HEK293 (cell line): ENCODE results near the gene MMP12.

Source experiments
- CTCF ChIA-PET: fragments of 350-600 bp; formaldehyde crosslinking; extraction: SDS; loops from one replicate; lab custom pipeline; 2021; ENCODE audit warnings: antibody characterized with exemption; lab: Yijun Ruan, JAX
- POLR2A ChIA-PET: fragments of 300-600 bp; formaldehyde crosslinking; extraction: SDS; loops from one replicate; lab custom pipeline; 2020; ENCODE audit warnings: antibody characterized with exemption, inconsistent platforms; lab: Yijun Ruan, JAX
- H3K27ac ChIP-seq: fragments of 200-500 bp; sonication (Bioruptor generic); 2 replicates; pipeline ENCODE4 v1.5.1; 2014; ENCODE audit warnings: low read depth, low read length, control low read depth, inconsistent platforms; ENCODE audit errors: extremely low read depth
- H3K36me3 ChIP-seq, 2 experiments: fragments of 200-500 bp in 1 of 2; sonication (Bioruptor generic) in 1 of 2; 1 replicate in 1 of 2; 2 replicates in 1 of 2; pipeline ENCODE4 v1.5.1; 2014 to 2017; ENCODE audit warnings: inconsistent platforms in 2 of 2, low read length in 2 of 2; ENCODE audit not compliant: control insufficient read depth in 2 of 2, insufficient read depth in 1 of 2
- H3K4me1 ChIP-seq: fragments of 200-500 bp; sonication (Bioruptor generic); 2 replicates; pipeline ENCODE4 v1.5.1; 2014; ENCODE audit warnings: mild to moderate bottlenecking, low read length, inconsistent platforms; ENCODE audit not compliant: control insufficient read depth, insufficient read depth
- H3K4me3 ChIP-seq: 2 replicates; pipeline ENCODE4 v1.5.1; 2011; ENCODE audit warnings: low read depth, mild to moderate bottlenecking, control low read depth, low read length, moderate library complexity
- H3K9me3 ChIP-seq: fragments of 200-500 bp; sonication (Bioruptor generic); 2 replicates; pipeline ENCODE4 v1.5.1; 2014; ENCODE audit warnings: low read depth, low read length, inconsistent platforms; ENCODE audit not compliant: control insufficient read depth, insufficient read depth
- HOXA7 ChIP-seq: sonication (generic); formaldehyde crosslinking; IDR thresholded peaks from 2 replicates; pipeline ENCODE4 v1.8.1; 2022; ENCODE audit warnings: missing genetic modification reagents, borderline replicate concordance
- MYNN ChIP-seq: fragments of 450-650 bp; formaldehyde crosslinking; IDR thresholded peaks from 2 replicates; pipeline ENCODE4 v1.5.1; 2016; ENCODE audit warnings: missing biosample characterization, missing genetic modification characterization, borderline replicate concordance
- REPIN1 ChIP-seq: fragments of 450-650 bp; formaldehyde crosslinking; IDR thresholded peaks from 2 replicates; pipeline ENCODE4 v1.5.1; 2017; ENCODE audit warnings: missing biosample characterization, missing genetic modification characterization, low read depth
- ZFHX2 ChIP-seq: fragments of 450-650 bp; formaldehyde crosslinking; conservative IDR thresholded peaks from 2 replicates; pipeline ENCODE4 v1.5.1; 2016; ENCODE audit warnings: missing biosample characterization, missing genetic modification characterization
- ZFP3 ChIP-seq: fragments of 450-650 bp; formaldehyde crosslinking; IDR thresholded peaks from 2 replicates; pipeline ENCODE4 v1.5.1; 2016; ENCODE audit warnings: low read depth, missing biosample characterization, missing genetic modification characterization
- ZNF175 ChIP-seq: fragments of 450-650 bp; formaldehyde crosslinking; IDR thresholded peaks from 2 replicates; pipeline ENCODE4 v1.5.1; 2016; ENCODE audit warnings: missing biosample characterization, missing genetic modification characterization
- ZNF221 ChIP-seq: fragments of 450-650 bp; formaldehyde crosslinking; IDR thresholded peaks from 2 replicates; pipeline ENCODE4 v1.5.1; 2017; ENCODE audit warnings: missing biosample characterization, missing genetic modification characterization, borderline replicate concordance
- ZNF223 ChIP-seq: fragments of 450-650 bp; formaldehyde crosslinking; IDR thresholded peaks from 2 replicates; pipeline ENCODE4 v1.5.1; 2016; ENCODE audit warnings: missing biosample characterization, missing genetic modification characterization
- ZNF426 ChIP-seq: fragments of 450-650 bp; formaldehyde crosslinking; IDR thresholded peaks from 2 replicates; pipeline ENCODE4 v1.5.1; 2017; ENCODE audit warnings: missing biosample characterization, missing genetic modification characterization, mild to moderate bottlenecking, inconsistent platforms, moderate library complexity
- ZNF449 ChIP-seq: fragments of 450-650 bp; formaldehyde crosslinking; IDR thresholded peaks from 2 replicates; pipeline ENCODE4 v1.5.1; 2017; ENCODE audit warnings: missing biosample characterization, mild to moderate bottlenecking, missing genetic modification characterization, moderate library complexity
- ZNF510 ChIP-seq: fragments of 450-650 bp; formaldehyde crosslinking; IDR thresholded peaks from 2 replicates; pipeline ENCODE4 v1.5.1; 2018; ENCODE audit warnings: mild to moderate bottlenecking, missing genetic modification characterization, missing biosample characterization; ENCODE audit not compliant: insufficient replicate concordance
- ZNF677 ChIP-seq: fragments of 450-650 bp; IDR thresholded peaks from 2 replicates; pipeline ENCODE4 v1.5.0; 2018; ENCODE audit warnings: missing biosample characterization, mild to moderate bottlenecking, missing genetic modification characterization, moderate library complexity
- ZNF777 ChIP-seq: fragments of 450-650 bp; formaldehyde crosslinking; IDR thresholded peaks from 2 replicates; pipeline ENCODE4 v1.5.1; 2017; ENCODE audit warnings: missing biosample characterization, missing genetic modification characterization, borderline replicate concordance
- TF ChIP-seq, protein P1 (sequence below): sonication (generic); formaldehyde crosslinking; IDR thresholded peaks from 2 replicates; pipeline ENCODE4 v1.8.1; 2022; ENCODE audit warnings: mild to moderate bottlenecking, moderate library complexity, missing genetic modification reagents
- TF ChIP-seq, protein P2 (sequence below): fragments of 450-650 bp; formaldehyde crosslinking; conservative IDR thresholded peaks from 2 replicates; pipeline ENCODE4 v1.5.1; 2016; ENCODE audit warnings: low read depth, missing biosample characterization, missing genetic modification characterization

MMP12 gene

GRCh38 chr11:102829316-102830000 is 45.3 kb downstream of the MMP12 start:
- TF ChIP-seq ZNF777 (tag by site-specific recombination): no peak
- no peak for TF ChIP-seq ZNF223 (tag by site-specific recombination)
- no peak for TF ChIP-seq REPIN1 (tag by site-specific recombination)
- no peak for TF ChIP-seq ZNF510
- TF ChIP-seq MYNN (tag by site-specific recombination): no peak
- TF ChIP-seq ZFHX2 (tag by site-specific recombination): no peak
- TF ChIP-seq ZNF175 (tag by site-specific recombination): no peak
- no peak for TF ChIP-seq ZNF221
- no peak for TF ChIP-seq ZNF449 (tag by site-specific recombination)
- TF ChIP-seq, protein P1, sequence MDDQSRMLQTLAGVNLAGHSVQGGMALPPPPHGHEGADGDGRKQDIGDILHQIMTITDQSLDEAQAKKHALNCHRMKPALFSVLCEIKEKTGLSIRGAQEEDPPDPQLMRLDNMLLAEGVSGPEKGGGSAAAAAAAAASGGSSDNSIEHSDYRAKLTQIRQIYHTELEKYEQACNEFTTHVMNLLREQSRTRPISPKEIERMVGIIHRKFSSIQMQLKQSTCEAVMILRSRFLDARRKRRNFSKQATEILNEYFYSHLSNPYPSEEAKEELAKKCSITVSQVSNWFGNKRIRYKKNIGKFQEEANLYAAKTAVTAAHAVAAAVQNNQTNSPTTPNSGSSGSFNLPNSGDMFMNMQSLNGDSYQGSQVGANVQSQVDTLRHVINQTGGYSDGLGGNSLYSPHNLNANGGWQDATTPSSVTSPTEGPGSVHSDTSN (CRISPR knock-in tag): no peak
- no peak overlapping the region for H3K27ac ChIP-seq
- H3K4me1 ChIP-seq: no peaks in the 10 kb centered on the region
- POLR2A ChIA-PET: no interaction called here
- no peak overlapping the region for H3K4me3 ChIP-seq
- H3K9me3 ChIP-seq: no peaks in the 10 kb centered on the region
- no peaks in the 10 kb centered on the region for H3K36me3 ChIP-seq
- CTCF ChIA-PET: interaction anchor here (1.5 kb wide), 1 partner anchor 112 kb away, joined by 6 read pairs; no protein-coding TSS in a partner anchor

- no peaks in the 10 kb centered on the region for H3K36me3 ChIP-seq
- ChIA-PET POLR2A (no interaction called here), CTCF (interaction anchor here (0.5 to 1.1 kb wide), 2 partner anchors 30 to 91 kb away, joined by 3 read pairs; no protein-coding TSS in a partner anchor)
- no peaks in the 10 kb centered on the region for H3K9me3 ChIP-seq
- no peak for TF ChIP-seq ZNF677 (tag by site-specific recombination)
- TF ChIP-seq MYNN (tag by site-specific recombination): no peak
- TF ChIP-seq ZFP3 (tag by site-specific recombination): no peak
- TF ChIP-seq ZNF426 (tag by site-specific recombination): no peak
- TF ChIP-seq HOXA7: no peak
- TF ChIP-seq, protein P2, sequence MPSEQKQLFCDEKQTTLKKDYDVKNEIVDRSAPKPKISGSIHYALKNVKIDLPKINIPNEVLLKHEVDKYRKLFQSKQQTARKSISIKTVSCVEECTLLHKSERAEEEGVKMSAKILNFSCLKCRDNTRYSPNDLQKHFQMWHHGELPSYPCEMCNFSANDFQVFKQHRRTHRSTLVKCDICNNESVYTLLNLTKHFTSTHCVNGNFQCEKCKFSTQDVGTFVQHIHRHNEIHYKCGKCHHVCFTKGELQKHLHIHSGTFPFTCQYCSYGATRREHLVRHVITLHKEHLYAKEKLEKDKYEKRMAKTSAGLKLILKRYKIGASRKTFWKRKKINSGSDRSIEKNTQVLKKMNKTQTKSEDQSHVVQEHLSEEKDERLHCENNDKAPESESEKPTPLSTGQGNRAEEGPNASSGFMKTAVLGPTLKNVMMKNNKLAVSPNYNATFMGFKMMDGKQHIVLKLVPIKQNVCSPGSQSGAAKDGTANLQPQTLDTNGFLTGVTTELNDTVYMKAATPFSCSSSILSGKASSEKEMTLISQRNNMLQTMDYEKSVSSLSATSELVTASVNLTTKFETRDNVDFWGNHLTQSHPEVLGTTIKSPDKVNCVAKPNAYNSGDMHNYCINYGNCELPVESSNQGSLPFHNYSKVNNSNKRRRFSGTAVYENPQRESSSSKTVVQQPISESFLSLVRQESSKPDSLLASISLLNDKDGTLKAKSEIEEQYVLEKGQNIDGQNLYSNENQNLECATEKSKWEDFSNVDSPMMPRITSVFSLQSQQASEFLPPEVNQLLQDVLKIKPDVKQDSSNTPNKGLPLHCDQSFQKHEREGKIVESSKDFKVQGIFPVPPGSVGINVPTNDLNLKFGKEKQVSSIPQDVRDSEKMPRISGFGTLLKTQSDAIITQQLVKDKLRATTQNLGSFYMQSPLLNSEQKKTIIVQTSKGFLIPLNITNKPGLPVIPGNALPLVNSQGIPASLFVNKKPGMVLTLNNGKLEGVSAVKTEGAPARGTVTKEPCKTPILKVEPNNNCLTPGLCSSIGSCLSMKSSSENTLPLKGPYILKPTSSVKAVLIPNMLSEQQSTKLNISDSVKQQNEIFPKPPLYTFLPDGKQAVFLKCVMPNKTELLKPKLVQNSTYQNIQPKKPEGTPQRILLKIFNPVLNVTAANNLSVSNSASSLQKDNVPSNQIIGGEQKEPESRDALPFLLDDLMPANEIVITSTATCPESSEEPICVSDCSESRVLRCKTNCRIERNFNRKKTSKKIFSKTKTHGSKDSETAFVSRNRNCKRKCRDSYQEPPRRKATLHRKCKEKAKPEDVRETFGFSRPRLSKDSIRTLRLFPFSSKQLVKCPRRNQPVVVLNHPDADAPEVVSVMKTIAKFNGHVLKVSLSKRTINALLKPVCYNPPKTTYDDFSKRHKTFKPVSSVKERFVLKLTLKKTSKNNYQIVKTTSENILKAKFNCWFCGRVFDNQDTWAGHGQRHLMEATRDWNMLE (tag by site-specific recombination): no peak
- H3K27ac ChIP-seq: no peak overlapping the region
- H3K4me1 ChIP-seq: no peaks in the 10 kb centered on the region
- no peak overlapping the region for H3K4me3 ChIP-seq
Observed at GRCh38 chr11:102824556-102824955, 50.2 kb downstream of the MMP12 start.
